Activated CD4-positive, CD25-positive, alpha-beta regulatory T cell treated with anti-CD3 and anti-CD28 coated beads, Interleukin-2, amount 50 U/mL, for 72 hours (primary cell): ENCODE data around the gene SLC25A2.

ENCODE experiments used
- DNase-seq: peaks from one replicate; pipeline ENCODE4 v3.0.0; 2021

SLC25A2 gene

DNA sequence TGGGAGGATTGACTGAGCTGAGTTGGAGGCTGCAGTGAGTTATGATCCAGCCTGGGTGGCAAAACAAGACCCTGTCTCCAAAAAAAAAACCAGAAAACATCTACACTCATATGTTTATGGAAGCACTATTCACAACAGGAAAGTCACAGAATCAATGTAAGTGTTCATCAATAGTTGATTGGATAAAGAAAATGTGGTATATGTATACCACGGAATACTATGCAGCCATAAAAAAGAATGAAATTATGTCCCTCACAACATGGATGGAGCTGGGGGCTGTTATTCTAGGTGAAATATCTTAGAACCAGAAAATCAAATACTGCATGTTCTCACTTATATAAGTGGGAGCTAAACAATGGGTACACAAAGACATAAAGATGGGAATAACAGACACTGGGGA lies 2.8 kb upstream of the SLC25A2 start:
- no peak for DNase-seq

GRCh38 chr5:141298376-141298775 lies 5.5 kb downstream of the SLC25A2 start:
- DNase-seq = no peak

- DNase-seq = no peak
Observed at GRCh38 chr5:141272906-141273305, 30.9 kb downstream of the SLC25A2 start.

GRCh38 chr5:141269195-141269594 lies 34.7 kb downstream of the SLC25A2 start:
- DNase-seq = no peak

DNA sequence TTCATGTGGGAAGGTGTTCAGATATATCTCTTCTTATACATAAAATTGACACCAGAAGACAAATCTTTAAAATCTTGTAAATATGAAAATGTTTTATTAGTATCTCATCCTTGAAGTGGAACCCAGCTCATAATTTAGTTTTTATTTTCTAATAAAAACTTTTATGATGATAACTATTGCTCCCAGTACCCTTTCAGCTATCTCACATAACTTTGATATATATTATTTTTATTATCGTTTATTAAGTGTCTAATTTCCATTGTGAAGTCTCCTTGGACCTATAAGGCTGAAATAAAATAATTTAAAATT lies 42.7 kb downstream of the SLC25A2 start:
- DNase-seq = no peak

DNA sequence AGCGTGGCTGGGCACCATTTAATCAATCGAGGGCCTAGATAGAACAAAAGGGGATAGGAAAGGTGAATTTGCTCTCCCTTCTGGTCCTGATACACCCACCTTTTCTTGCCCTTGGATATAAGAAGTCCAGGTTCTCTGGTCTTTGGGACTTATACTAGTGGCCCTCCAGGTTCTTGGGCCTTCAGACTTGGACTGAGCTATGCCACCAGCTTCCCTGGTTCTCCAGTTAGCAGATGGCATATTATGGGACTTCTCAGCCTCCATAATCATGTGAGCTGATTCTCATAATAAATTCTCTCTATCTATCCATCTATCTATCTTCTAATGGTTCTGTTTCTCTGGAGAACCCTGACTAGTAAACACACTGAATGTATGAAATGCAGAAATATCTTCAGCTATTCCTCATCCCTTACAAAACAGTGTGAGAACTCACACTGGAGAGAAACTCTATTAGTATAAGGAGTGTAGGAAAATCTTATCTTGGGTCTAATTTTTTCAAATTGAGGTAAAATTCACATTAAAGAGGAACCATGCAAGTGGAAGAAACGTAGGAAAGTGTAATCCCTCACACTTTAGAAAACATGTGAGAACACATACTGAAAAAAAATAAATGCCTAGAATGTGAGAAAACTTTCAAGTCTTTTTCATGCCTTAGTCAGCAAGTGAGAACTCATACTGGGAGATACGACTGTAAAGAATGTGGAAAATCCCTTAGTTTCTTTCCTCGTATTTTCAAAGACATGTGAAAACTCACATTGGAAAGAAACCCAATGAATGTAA lies 43.2 kb downstream of the SLC25A2 start:
- no peak for DNase-seq

DNA sequence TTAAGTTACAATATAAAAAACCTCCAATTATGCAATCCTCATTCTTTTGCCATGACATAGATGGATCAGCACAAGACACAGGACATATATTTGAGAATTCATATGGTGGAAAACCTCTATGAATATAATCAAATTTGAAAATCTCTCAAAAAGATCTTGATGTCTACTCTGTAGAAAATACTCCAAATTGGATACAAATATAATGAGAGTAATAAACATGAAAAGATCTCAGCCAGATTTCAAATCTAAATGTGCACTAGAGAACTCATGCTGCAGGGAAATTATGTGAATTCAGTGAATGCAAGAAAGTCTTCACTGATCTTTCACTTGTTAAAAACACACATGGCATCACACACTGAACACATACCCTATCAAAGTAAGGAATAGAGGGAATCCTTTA lies 44.9 kb downstream of the SLC25A2 start:
- no peak for DNase-seq

GRCh38 chr5:141258464-141258863 lies 45.4 kb downstream of the SLC25A2 start:
- DNase-seq = no peak
